HepG2 (cell line): Measurements from ENCODE around the gene BORCS5. TPM values are rescaled to one million over a fixed set of nuclear protein-coding genes. Genes with fewer than 3 reads are reported as not detected.
A peak's percentile ranks its signal among the peaks of the same experiment; 100 is the strongest.

ENCODE experiments used
- CSRNP1 ChIP-seq: sonication (generic); formaldehyde crosslinking; IDR thresholded peaks from 2 replicates; pipeline ENCODE4 v1.8.1; 2023; ENCODE audit warnings: mild to moderate bottlenecking, missing genetic modification reagents
- GATA4 ChIP-seq: sonication (generic); IDR thresholded peaks from 2 replicates; pipeline ENCODE4 v1.6.1; 2016; ENCODE audit warnings: antibody characterized with exemption, low read depth, borderline replicate concordance
- HDAC2 ChIP-seq: sonication (generic); formaldehyde crosslinking; IDR thresholded peaks from 2 replicates; pipeline ENCODE4 v1.4.0; 2020; ENCODE audit warnings: missing genetic modification reagents
- JUND ChIP-seq: sonication (generic); formaldehyde crosslinking; IDR thresholded peaks from 2 replicates; pipeline ENCODE4 v1.8.0; 2022; ENCODE audit warnings: mild to moderate bottlenecking, missing genetic modification reagents
- KDM1A ChIP-seq: IDR thresholded peaks from 2 replicates; pipeline ENCODE4 v1.6.1; 2016; ENCODE audit warnings: missing compliant biosample characterization
- KLF12 ChIP-seq: sonication (generic); formaldehyde crosslinking; IDR thresholded peaks from 2 replicates; pipeline ENCODE4 v1.4.0; 2020; ENCODE audit warnings: missing genetic modification reagents, borderline replicate concordance
- MEIS1 ChIP-seq: sonication (generic); formaldehyde crosslinking; IDR thresholded peaks from 2 replicates; pipeline ENCODE4 v1.9.0; 2021; ENCODE audit warnings: mild to moderate bottlenecking, missing genetic modification reagents, moderate library complexity, borderline replicate concordance
- MIER2 ChIP-seq: IDR thresholded peaks from 2 replicates; pipeline ENCODE4 v1.6.1; 2016; ENCODE audit warnings: missing biosample characterization, missing genetic modification reagents
- NKX3-1 ChIP-seq: sonication (generic); formaldehyde crosslinking; IDR thresholded peaks from 2 replicates; pipeline ENCODE4 v1.5.0; 2020; ENCODE audit warnings: missing genetic modification reagents
- NR2F6 ChIP-seq, 2 experiments: IDR thresholded peaks; 2 replicates each; pipeline ENCODE4 v1.6.1; 2016; ENCODE audit warnings: antibody characterized with exemption in 1 of 2, mild to moderate bottlenecking in 1 of 2
- PITX1 ChIP-seq: sonication (generic); formaldehyde crosslinking; IDR thresholded peaks from 2 replicates; pipeline ENCODE4 v1.5.1; 2020; ENCODE audit warnings: mild to moderate bottlenecking, missing genetic modification reagents
- PLSCR1 ChIP-seq: sonication (generic); formaldehyde crosslinking; IDR thresholded peaks from 2 replicates; pipeline ENCODE4 v1.5.0; 2020; ENCODE audit warnings: missing genetic modification reagents, mild to moderate bottlenecking, borderline replicate concordance
- SOX5 ChIP-seq: IDR thresholded peaks from 2 replicates; pipeline ENCODE4 v1.6.1; 2016; ENCODE audit warnings: borderline replicate concordance
- SRSF1 ChIP-seq: fragments of 200-400 bp; formaldehyde crosslinking; optimal IDR thresholded peaks from 2 replicates; pipeline ENCODE3; 2017; ENCODE audit warnings: mild to moderate bottlenecking, low read depth, low read length, moderate library complexity
- ZBTB14 ChIP-seq: sonication (generic); formaldehyde crosslinking; IDR thresholded peaks from 2 replicates; pipeline ENCODE4 v1.4.0; 2020; ENCODE audit warnings: missing genetic modification reagents
- ZBTB21 ChIP-seq: sonication (generic); formaldehyde crosslinking; IDR thresholded peaks from 2 replicates; pipeline ENCODE4 v1.4.0; 2020; ENCODE audit warnings: missing genetic modification reagents
- ZFY ChIP-seq: sonication (generic); formaldehyde crosslinking; IDR thresholded peaks from 2 replicates; pipeline ENCODE4 v1.4.0; 2020; ENCODE audit warnings: missing genetic modification reagents
- ZNF18 ChIP-seq: sonication (generic); formaldehyde crosslinking; IDR thresholded peaks from 2 replicates; pipeline ENCODE4 v1.8.0; 2022; ENCODE audit warnings: mild to moderate bottlenecking, missing genetic modification reagents; ENCODE audit not compliant: insufficient replicate concordance
- ZNF251 ChIP-seq: sonication (generic); formaldehyde crosslinking; IDR thresholded peaks from 2 replicates; pipeline ENCODE4 v1.9.0; 2021; ENCODE audit warnings: mild to moderate bottlenecking, missing genetic modification reagents
- ZNF343 ChIP-seq: sonication (generic); formaldehyde crosslinking; IDR thresholded peaks from 2 replicates; pipeline ENCODE4 v1.4.0; 2020; ENCODE audit warnings: mild to moderate bottlenecking, missing genetic modification reagents
- ZNF354B ChIP-seq: sonication (generic); formaldehyde crosslinking; IDR thresholded peaks from 2 replicates; pipeline ENCODE4 v1.8.0; 2022; ENCODE audit warnings: mild to moderate bottlenecking, missing genetic modification reagents
- ZNF556 ChIP-seq: sonication (generic); formaldehyde crosslinking; IDR thresholded peaks from 2 replicates; pipeline ENCODE4 v1.4.0; 2020; ENCODE audit warnings: mild to moderate bottlenecking, missing genetic modification reagents, borderline replicate concordance
- ZNF720 ChIP-seq: sonication (generic); formaldehyde crosslinking; IDR thresholded peaks from 2 replicates; pipeline ENCODE4 v1.4.0; 2020; ENCODE audit warnings: missing genetic modification reagents
- ZNF83 ChIP-seq: sonication (generic); formaldehyde crosslinking; IDR thresholded peaks from 2 replicates; pipeline ENCODE4 v1.4.0; 2020; ENCODE audit warnings: missing genetic modification reagents, mild to moderate bottlenecking, borderline replicate concordance
- ZNF891 ChIP-seq: sonication (generic); formaldehyde crosslinking; IDR thresholded peaks from 2 replicates; pipeline ENCODE4 v1.5.0; 2020; ENCODE audit warnings: mild to moderate bottlenecking, missing genetic modification reagents
- polyA plus RNA-seq, 8 experiments: library from polyadenylated mRNA; depleted of rRNA in 3 of 8; stranded (reverse) in 7 of 8; unstranded in 1 of 8; fragments of >200 nt; fragmentation: Illumina TruSeq in 4 of 8; extraction: Trizol in 4 of 8; gene quantifications; 2 replicates each; pipeline versions ENCODE4 v1.2.1 to v1.2.3, GENCODE V29; 2011 to 2016; ENCODE audit warnings: low read depth in 4 of 8, missing spikeins in 1 of 8, mixed read lengths in 1 of 8; ENCODE audit not compliant: insufficient read depth in 1 of 8
- total RNA-seq, 5 experiments: library from RNA; depleted of rRNA; stranded (reverse); fragments of >200 nt; fragmentation: Illumina TruSeq; extraction: Trizol; gene quantifications; 2 replicates each; pipeline ENCODE4 v1.2.3, GENCODE V29; 2016; ENCODE audit warnings: low read depth in 1 of 5

BORCS5 gene
- total and polyA plus RNA-seq, 2 of the 13 experiments (the other 11 are each of a cell fraction or from before 2014, with no cell fraction given): 3.9 to 4.7 TPM

- TF ChIP-seq ZNF720 (CRISPR knock-in tag) (no peak), SOX5 (peak; percentile 42; the same call in 1 of the 2 replicates), ZNF343 (CRISPR knock-in tag) (0 out of 2 replicates have a peak, but pooled peaks have one; percentile 86), ZFY (CRISPR knock-in tag) (peak; percentile 79), ZNF354B (CRISPR knock-in tag) (no peak), PITX1 (CRISPR knock-in tag) (peak; percentile 77), ZBTB14 (CRISPR knock-in tag) (0 out of 2 replicates have a peak, but pooled peaks have one; percentile 24), KLF12 (0 out of 2 replicates have a peak, but pooled peaks have one; percentile 31), KDM1A (CRISPR knock-in tag) (no peak; the same call in 1 of the 2 replicates), ZNF891 (peak; percentile 68), ZNF251 (CRISPR knock-in tag) (no peak), ZBTB21 (CRISPR knock-in tag) (peak; percentile 37; the same call in 1 of the 2 replicates), NR2F6 (IDR thresholded peaks at IDR 0.05) (peak; percentile 77; the same call in 1 of the 2 replicates), NR2F6 (CRISPR knock-in tag; IDR thresholded peaks at IDR 0.05) (peak; percentile 41; the same call in 1 of the 2 replicates), PLSCR1 (CRISPR knock-in tag) (no peak; the same call in 1 of the 2 replicates), JUND (CRISPR knock-in tag) (no peak), ZNF83 (CRISPR knock-in tag) (no peak), MEIS1 (CRISPR knock-in tag) (peak; percentile 86), HDAC2 (CRISPR knock-in tag) (peak; percentile 51; the same call in 1 of the 2 replicates), ZNF556 (peak; percentile 56; the same call in 1 of the 2 replicates), NKX3-1 (CRISPR knock-in tag) (peak; percentile 51; the same call in 1 of the 2 replicates), CSRNP1 (CRISPR knock-in tag) (no peak; the same call in 1 of the 2 replicates), MIER2 (CRISPR knock-in tag) (no peak; the same call in none of the 2 replicates), GATA4 (no peak), ZNF18 (CRISPR knock-in tag) (peak; percentile 33), SRSF1 (peak; percentile 50)
These were observed at the start of gene BORCS5 (continued) for GRCh38 chr12:12356896-12357718.
